ENCODE results near the gene EEFSEC. TPM values are rescaled to one million over a fixed set of nuclear protein-coding genes. Genes with fewer than 3 reads are reported as not detected.

EEFSEC gene
- total and polyA plus RNA-seq, 11 donors = 17.5 to 48.0 (median 22.5) TPM

- no peak overlapping the region for H3K27ac ChIP-seq
- peaks cover 8 to 62% (median 27%) of the 10 kb centered on the region in 9 donors for H3K27me3 ChIP-seq
- DNase-seq (no peak), ATAC-seq (no peak)
- no peaks in the 10 kb centered on the region for H3K36me3 ChIP-seq
- intact Hi-C loops (cut with DNase I) = loop anchor here in 1 of 10 donors (5.0 kb wide), 1 partner anchor 47 kb away; no protein-coding TSS in a partner anchor
- H3K9me3 ChIP-seq = no peaks in the 10 kb centered on the region
- no peak overlapping the region for H3K4me3 ChIP-seq
- peaks cover 0 to 29% (median 9%) of the 10 kb centered on the region in 12 donors for H3K4me1 ChIP-seq
- TF ChIP-seq, protein P1, sequence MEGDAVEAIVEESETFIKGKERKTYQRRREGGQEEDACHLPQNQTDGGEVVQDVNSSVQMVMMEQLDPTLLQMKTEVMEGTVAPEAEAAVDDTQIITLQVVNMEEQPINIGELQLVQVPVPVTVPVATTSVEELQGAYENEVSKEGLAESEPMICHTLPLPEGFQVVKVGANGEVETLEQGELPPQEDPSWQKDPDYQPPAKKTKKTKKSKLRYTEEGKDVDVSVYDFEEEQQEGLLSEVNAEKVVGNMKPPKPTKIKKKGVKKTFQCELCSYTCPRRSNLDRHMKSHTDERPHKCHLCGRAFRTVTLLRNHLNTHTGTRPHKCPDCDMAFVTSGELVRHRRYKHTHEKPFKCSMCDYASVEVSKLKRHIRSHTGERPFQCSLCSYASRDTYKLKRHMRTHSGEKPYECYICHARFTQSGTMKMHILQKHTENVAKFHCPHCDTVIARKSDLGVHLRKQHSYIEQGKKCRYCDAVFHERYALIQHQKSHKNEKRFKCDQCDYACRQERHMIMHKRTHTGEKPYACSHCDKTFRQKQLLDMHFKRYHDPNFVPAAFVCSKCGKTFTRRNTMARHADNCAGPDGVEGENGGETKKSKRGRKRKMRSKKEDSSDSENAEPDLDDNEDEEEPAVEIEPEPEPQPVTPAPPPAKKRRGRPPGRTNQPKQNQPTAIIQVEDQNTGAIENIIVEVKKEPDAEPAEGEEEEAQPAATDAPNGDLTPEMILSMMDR (IDR thresholded peaks at IDR 0.05) = no peak
- TF ChIP-seq POLR2A (IDR thresholded peaks at IDR 0.05) = no peak
- WGBS, 4 donors = 74 to 87% (median 82%) methylated on average over 3 to 10 of the region's 10 CpGs
Measured at GRCh38 chr3:128430301-128430700, 277.0 kb downstream of the EEFSEC start.

GRCh38 chr3:128430731-128431130 is 277.4 kb downstream of the EEFSEC start:
- H3K27me3 ChIP-seq = peaks cover 8 to 62% (median 27%) of the 10 kb centered on the region in 9 donors
- intact Hi-C loops (cut with DNase I) = loop anchor here in 1 of 10 donors (5.0 kb wide), 1 partner anchor 47 kb away; no protein-coding TSS in a partner anchor

DNA sequence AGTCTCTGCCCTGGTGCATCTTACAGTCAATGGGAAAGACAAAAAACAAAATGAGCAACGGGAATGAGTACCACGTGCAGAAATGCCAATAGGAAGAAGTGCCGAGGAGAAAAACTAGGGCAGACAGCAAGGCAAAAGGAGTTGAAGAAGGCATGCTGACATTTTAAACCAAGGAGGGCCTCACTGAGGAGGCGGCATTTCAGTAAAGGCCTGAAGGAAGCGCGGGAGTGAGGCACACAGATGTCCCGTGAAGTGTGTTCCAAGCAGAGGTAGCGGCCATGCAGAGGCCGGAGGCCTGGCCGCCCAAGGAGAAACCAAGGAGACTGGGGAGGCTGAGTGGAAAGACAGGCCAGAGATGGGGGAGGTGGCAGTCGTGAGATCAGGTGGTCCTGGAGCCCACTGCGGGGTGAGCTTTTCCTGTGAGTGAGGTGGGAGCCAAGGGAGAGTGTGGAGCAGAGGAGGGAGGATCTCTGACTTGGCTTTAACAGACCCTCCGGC is 278.6 kb downstream of the EEFSEC start:
- TF ChIP-seq, protein P1 (IDR thresholded peaks at IDR 0.05) = no peak
- TF ChIP-seq POLR2A (IDR thresholded peaks at IDR 0.05) = no peak
- Histone ChIP-seq H3K27me3 (peaks cover 8 to 61% (median 30%) of the 10 kb centered on the region in 9 donors), H3K27ac (no peak overlapping the region), H3K9me3 (no peaks in the 10 kb centered on the region), H3K4me3 (no peak overlapping the region), H3K4me1 (peaks cover 0 to 14% (median 5%) of the 10 kb centered on the region in 12 donors), H3K36me3 (no peaks in the 10 kb centered on the region)
- intact Hi-C loops (cut with DNase I) = loop anchor here in 1 of 10 donors (5.0 kb wide), 1 partner anchor 45 kb away; no protein-coding TSS in a partner anchor
- ATAC-seq (no peak), DNase-seq (no peak)
- 63 to 73% (median 70%) methylated on average over 13 of the region's 13 CpGs for WGBS, 4 donors

More at GRCh38 chr3:128430731-128431130, 277.4 kb downstream of the EEFSEC start:
- Histone ChIP-seq H3K4me3 (no peak overlapping the region), H3K4me1 (peaks cover 0 to 25% (median 9%) of the 10 kb centered on the region in 12 donors), H3K9me3 (no peaks in the 10 kb centered on the region), H3K36me3 (no peaks in the 10 kb centered on the region), H3K27ac (no peak overlapping the region)
- WGBS, 4 donors = 73 to 96% (median 84%) methylated on average over 8 of the region's 8 CpGs
- no peak for DNase-seq
- no peak for ATAC-seq
- TF ChIP-seq POLR2A (IDR thresholded peaks at IDR 0.05) = no peak

DNA sequence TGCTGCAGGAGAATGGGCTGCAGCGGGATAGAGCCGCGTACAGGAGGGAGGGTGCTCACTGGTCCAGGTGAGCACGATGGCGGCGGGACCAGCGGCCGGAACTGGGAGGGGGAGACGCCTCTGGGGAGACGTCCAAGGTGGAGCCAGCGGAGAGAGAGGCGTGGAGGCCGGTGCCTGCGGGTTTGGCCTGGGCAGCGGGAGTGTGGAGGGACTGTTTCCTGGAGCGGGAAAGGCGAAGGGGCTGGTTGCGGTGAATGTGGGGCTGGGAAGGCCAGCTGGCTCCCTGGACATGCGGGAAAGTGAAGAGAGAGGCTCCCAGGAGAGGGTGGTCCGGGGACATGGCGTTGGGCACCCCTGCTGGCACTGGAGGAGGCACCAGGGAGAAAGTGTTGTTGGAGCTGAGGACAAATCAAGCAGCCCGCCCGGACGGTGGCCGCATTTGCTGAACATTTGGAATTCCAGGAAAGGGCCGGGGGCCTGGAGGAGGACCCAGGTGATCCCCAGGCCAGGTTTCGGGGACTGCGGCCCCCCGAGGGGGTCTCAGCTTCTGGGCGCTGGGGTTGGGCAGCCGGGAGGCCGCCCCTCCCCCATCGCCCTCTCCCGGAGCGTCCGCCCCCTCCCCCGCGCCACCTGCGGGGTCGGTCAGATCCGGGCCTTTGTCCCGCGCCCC is 279.2 kb downstream of the EEFSEC start:
- no peaks in the 10 kb centered on the region for H3K36me3 ChIP-seq
- no peak for DNase-seq
- no peak overlapping the region for H3K27ac ChIP-seq
- peak overlapping the region; percentile 11 to 50 (median 39) for H3K4me3 ChIP-seq
- TF ChIP-seq, protein P1 (IDR thresholded peaks at IDR 0.05) = no peak
- TF ChIP-seq POLR2A (IDR thresholded peaks at IDR 0.05) = no peak
- peaks cover 0 to 14% (median 5%) of the 10 kb centered on the region in 12 donors for H3K4me1 ChIP-seq
- WGBS, 4 donors = 12 to 46% (median 15%) methylated on average over 26 to 43 of the region's 43 CpGs
- peaks cover 8 to 55% (median 30%) of the 10 kb centered on the region in 9 donors for H3K27me3 ChIP-seq
- ATAC-seq = no peak
- intact Hi-C loops (cut with DNase I) = loop anchor here in 1 of 10 donors (5.0 kb wide), 1 partner anchor 45 kb away; no protein-coding TSS in a partner anchor
- no peaks in the 10 kb centered on the region for H3K9me3 ChIP-seq
